H1 (cell line): ENCODE measurements around the gene SORBS1. TPM values are rescaled to one million over a fixed set of nuclear protein-coding genes. Genes with fewer than 3 reads are reported as not detected.

Experiments used
- CTCF ChIA-PET: fragments of 300-600 bp; sonication (Branson Sonifier 250); formaldehyde crosslinking; loops from one replicate; lab custom pipeline; 2021; ENCODE audit not compliant: partially characterized antibody; lab: Charles Lee
- POLR2A ChIA-PET: fragments of 300-600 bp; sonication (Branson Sonifier 250); formaldehyde crosslinking; loops from one replicate; lab custom pipeline; 2021; ENCODE audit warnings: inconsistent platforms; ENCODE audit not compliant: partially characterized antibody; lab: Charles Lee
- DNase-seq, 2 experiments: peaks; one replicate each; pipeline versions ENCODE4 v3.0.0 to v3.0.0-alpha.2; 2010 to 2022; ENCODE audit warnings: low spot score in 2 of 2, low read depth in 1 of 2, mixed read lengths in 1 of 2
- FAIRE-seq: peaks from 2 replicates; lab custom pipeline; 2011; peaks lifted over from hg19 to GRCh38; lab: Jason Lieb, UNC
- H2AFZ ChIP-seq: 2 replicates; pipeline ENCODE4 v1.8.1; 2012; ENCODE audit warnings: low read length, inconsistent platforms
- H2AK5ac ChIP-seq: 2 replicates; pipeline ENCODE4 v1.6.1; 2013; ENCODE audit warnings: low read depth, low read length
- H2BK120ac ChIP-seq: replicated peaks from 2 replicates; pipeline ENCODE3; 2013; ENCODE audit warnings: low read depth, low read length, inconsistent platforms
- H2BK12ac ChIP-seq: 2 replicates; pipeline ENCODE4 v1.6.1; 2013; ENCODE audit warnings: low read depth, low read length
- H2BK15ac ChIP-seq: 2 replicates; pipeline ENCODE4 v1.6.1; 2013; ENCODE audit warnings: low read length
- H2BK20ac ChIP-seq: 2 replicates; pipeline ENCODE4 v1.6.1; 2013; ENCODE audit warnings: low read length
- H2BK5ac ChIP-seq: 2 replicates; pipeline ENCODE4 v1.6.1; 2013; ENCODE audit warnings: low read depth, low read length
- H3K14ac ChIP-seq: 2 replicates; pipeline ENCODE4 v1.6.1; 2013; ENCODE audit warnings: inconsistent platforms; ENCODE audit not compliant: insufficient read length
- H3K18ac ChIP-seq: 2 replicates; pipeline ENCODE4 v1.6.1; 2013; ENCODE audit warnings: low read length; ENCODE audit errors: extremely low read depth
- H3K23ac ChIP-seq: 2 replicates; pipeline ENCODE4 v1.6.1; 2013; ENCODE audit warnings: inconsistent platforms; ENCODE audit not compliant: insufficient read length
- H3K23me2 ChIP-seq: 2 replicates; pipeline ENCODE4 v1.6.1; 2013; ENCODE audit warnings: low read depth, low read length
- H3K27ac ChIP-seq: 2 replicates; pipeline ENCODE4 v1.6.1; 2011; ENCODE audit warnings: low read depth, low read length, inconsistent platforms
- H3K27me3 ChIP-seq, 4 experiments: replicated peaks in 1 of 4; 1 replicate in 1 of 4; 2 replicates in 3 of 4; pipeline versions ENCODE4 v1.6.1 to v1.8.1; 2011 to 2013; ENCODE audit warnings: low read length in 3 of 4, mild to moderate bottlenecking in 3 of 4, inconsistent platforms in 2 of 4, mixed read lengths in 2 of 4, moderate library complexity in 1 of 4; ENCODE audit not compliant: control insufficient read depth in 3 of 4, insufficient read depth in 3 of 4; ENCODE audit errors: extremely low read depth in 1 of 4
- H3K36me3 ChIP-seq, 4 experiments: 2 replicates each; pipeline versions ENCODE4 v1.6.1 to v1.8.1; 2011 to 2013; ENCODE audit warnings: mild to moderate bottlenecking in 4 of 4, low read length in 3 of 4, moderate library complexity in 2 of 4, control low read depth in 1 of 4, inconsistent platforms in 1 of 4; ENCODE audit not compliant: insufficient read depth in 4 of 4, control insufficient read depth in 2 of 4
- H3K4ac ChIP-seq: replicated peaks from 2 replicates; pipeline ENCODE3; 2013; ENCODE audit warnings: low read length, low read depth, mixed read lengths, inconsistent platforms; ENCODE audit not compliant: insufficient read length
- H3K4me1 ChIP-seq, 4 experiments: replicated peaks in 1 of 4; 1 replicate in 1 of 4; 2 replicates in 3 of 4; pipeline versions ENCODE4 v1.6.1 to v1.8.1; 2011 to 2013; ENCODE audit warnings: low read length in 3 of 4, inconsistent platforms in 2 of 4, mixed read lengths in 1 of 4; ENCODE audit not compliant: insufficient read depth in 4 of 4, control insufficient read depth in 3 of 4
- H3K4me2 ChIP-seq, 2 experiments: 2 replicates each; pipeline versions ENCODE4 v1.6.1 to v1.8.1; 2011 to 2013; ENCODE audit warnings: low read depth in 2 of 2, low read length in 2 of 2, control low read depth in 1 of 2, inconsistent platforms in 1 of 2, mild to moderate bottlenecking in 1 of 2; ENCODE audit not compliant: insufficient read depth in 1 of 2
- H3K4me3 ChIP-seq, 4 experiments: fragments of 200-600, 300-600 bp in 1 of 4; sonication (generic), shearing (Covaris generic), sonication (Bioruptor Twin) in 1 of 4; 2 replicates each; pipeline versions ENCODE4 v1.5.1 to v1.8.1; 2011 to 2016; ENCODE audit warnings: low read length in 4 of 4, low read depth in 3 of 4, control low read depth in 2 of 4, inconsistent platforms in 2 of 4, mild to moderate bottlenecking in 2 of 4, mixed read lengths in 1 of 4, moderate library complexity in 1 of 4; ENCODE audit not compliant: insufficient read depth in 2 of 4; ENCODE audit errors: extremely low read depth in 1 of 4
- H3K56ac ChIP-seq: replicated peaks from 2 replicates; pipeline ENCODE3; 2013; ENCODE audit warnings: low read depth, mild to moderate bottlenecking, mixed read lengths, low read length, inconsistent platforms; ENCODE audit not compliant: insufficient read length
- H3K79me1 ChIP-seq: 2 replicates; pipeline ENCODE4 v1.6.1; 2013; ENCODE audit warnings: low read depth, low read length, control low read depth
- H3K79me2 ChIP-seq, 2 experiments: 2 replicates each; pipeline versions ENCODE4 v1.6.1 to v1.8.1; 2012 to 2013; ENCODE audit warnings: low read length in 2 of 2, mild to moderate bottlenecking in 2 of 2, inconsistent platforms in 1 of 2; ENCODE audit not compliant: insufficient read depth in 2 of 2, control insufficient read depth in 1 of 2
- H3K9ac ChIP-seq, 4 experiments: replicated peaks in 1 of 4; 1 replicate in 1 of 4; 2 replicates in 3 of 4; pipeline versions ENCODE4 v1.6.1 to v1.8.1; 2011 to 2013; ENCODE audit warnings: low read depth in 3 of 4, low read length in 3 of 4, control low read depth in 2 of 4, mild to moderate bottlenecking in 2 of 4, moderate library complexity in 2 of 4, inconsistent platforms in 1 of 4; ENCODE audit errors: extremely low read depth in 1 of 4
- H3K9me3 ChIP-seq, 2 experiments: 2 replicates each; pipeline versions ENCODE4 v1.6.1 to v1.8.1; 2012 to 2013; ENCODE audit warnings: mild to moderate bottlenecking in 2 of 2, moderate library complexity in 2 of 2, control low read depth in 1 of 2, inconsistent platforms in 1 of 2, low read depth in 1 of 2, low read length in 1 of 2, mixed read lengths in 1 of 2; ENCODE audit not compliant: insufficient read depth in 2 of 2
- H4K20me1 ChIP-seq, 2 experiments: replicated peaks in 1 of 2; 2 replicates each; pipeline versions ENCODE3 to v1.8.1; 2011 to 2013; ENCODE audit warnings: inconsistent platforms in 2 of 2, low read length in 2 of 2, mild to moderate bottlenecking in 1 of 2; ENCODE audit not compliant: insufficient read depth in 2 of 2, control insufficient read depth in 1 of 2
- H4K5ac ChIP-seq: 2 replicates; pipeline ENCODE4 v1.6.1; 2013; ENCODE audit warnings: low read length, low read depth, mixed read lengths, inconsistent platforms; ENCODE audit not compliant: insufficient read length
- H4K8ac ChIP-seq: 2 replicates; pipeline ENCODE4 v1.8.0; 2013; ENCODE audit warnings: mild to moderate bottlenecking, moderate library complexity, low read length, inconsistent platforms; ENCODE audit not compliant: insufficient read depth; ENCODE audit errors: extremely low read depth
- H4K91ac ChIP-seq: replicated peaks from 2 replicates; pipeline ENCODE3; 2013; ENCODE audit warnings: low read length, mixed read lengths, inconsistent platforms; ENCODE audit not compliant: insufficient read length
- FOSL1 ChIP-seq: IDR thresholded peaks from 2 replicates; pipeline ENCODE4 v1.6.1; 2011; ENCODE audit warnings: mild to moderate bottlenecking, low read depth, low read length, moderate library complexity; ENCODE audit not compliant: insufficient read depth
- SP1 ChIP-seq: IDR thresholded peaks from 2 replicates; pipeline ENCODE4 v1.6.1; 2011; ENCODE audit warnings: low read depth, low read length
- WGBS, 2 experiments: shearing (Covaris generic) in 1 of 2; methylation state at CpG; one replicate each; pipeline versions ENCODE4 v1.1.6 to v1.1.7; 2013 to 2015; ENCODE audit warnings: low lambda C conversion rate in 2 of 2, mixed read lengths in 2 of 2, inconsistent platforms in 1 of 2, low coverage in 1 of 2, missing lambda C conversion rate in 1 of 2; ENCODE audit not compliant: insufficient replicate concordance in 2 of 2, insufficient coverage in 1 of 2, insufficient read length in 1 of 2; ENCODE audit errors: extremely low coverage in 1 of 2, missing lambda C conversion rate in 1 of 2; 5-methylcytosine and 5-hydroxymethylcytosine counted together
- polyA plus RNA-seq, 7 experiments: library from polyadenylated mRNA; depleted of rRNA in 3 of 7; stranded (reverse) in 5 of 7; unstranded in 2 of 7; fragments of >200 nt in 5 of 7; fragments of 200-250 nt in 2 of 7; gene quantifications; 1 replicate in 5 of 7; 2 replicates in 1 of 7; 4 replicates in 1 of 7; pipeline versions ENCODE4 v1.2.1 to v1.2.3, GENCODE V29; 2011 to 2013; ENCODE audit warnings: missing spikeins in 2 of 7, mixed read lengths in 2 of 7
- total RNA-seq: library from RNA; stranded (reverse); fragmentation: NEBNext Ultra II Directional; extraction: Animal tissue kit (Norgen Biotek cat#: 25700); gene quantifications from 2 replicates; pipeline ENCODE4 v1.2.1, GENCODE V29; 2021

The SORBS1 gene
- total and polyA plus RNA-seq, 2 of the 8 experiments (the other 6 are each of a cell fraction or from before 2014, with no cell fraction given) = 16.0 to 35.0 TPM

DNA sequence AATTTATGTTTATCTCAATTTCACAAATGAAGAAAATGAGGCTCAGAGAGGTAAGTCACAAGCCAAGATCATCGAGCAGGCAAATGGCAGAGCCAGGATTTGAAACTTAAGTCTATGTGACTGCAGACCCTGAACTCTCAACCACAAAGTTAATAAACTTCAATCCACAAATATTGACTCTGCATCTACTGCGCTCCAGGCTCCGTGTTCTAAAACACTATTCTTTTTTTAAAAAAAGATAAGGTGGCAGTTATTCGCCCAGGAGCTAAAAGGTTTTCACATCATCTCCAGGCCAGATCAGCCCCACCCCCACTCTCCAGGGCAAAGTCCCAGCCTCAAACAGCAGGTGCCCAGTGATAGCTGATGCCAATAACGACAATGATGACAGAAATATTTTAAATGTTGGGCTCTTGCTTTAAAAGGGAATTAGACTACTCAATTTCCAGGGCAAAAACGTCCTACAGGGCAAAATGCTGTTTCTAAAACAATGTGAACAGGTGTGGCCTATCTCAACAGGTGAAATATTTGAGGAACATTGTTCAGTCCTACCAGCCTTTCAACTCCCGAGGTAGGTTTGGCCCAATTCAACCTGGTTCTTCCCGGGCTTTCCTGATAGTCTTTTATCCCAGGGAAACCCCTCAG, 85.2 kb downstream of the SORBS1 start:
- no peak overlapping the region for H2BK20ac ChIP-seq
- H3K4ac ChIP-seq = no peak overlapping the region
- DNase-seq = no peak
- H3K23me2 ChIP-seq = no peaks in the 10 kb centered on the region
- H3K9me3 ChIP-seq = no peaks in the 10 kb centered on the region
- no peak overlapping the region for H2BK15ac ChIP-seq
- peaks cover 13 to 33% (median 24%) of the 10 kb centered on the region in 4 experiments for H3K4me1 ChIP-seq
- H2AFZ ChIP-seq = no peak overlapping the region
- ChIA-PET CTCF (interaction anchor here (1.2 to 7.6 kb wide), 4 partner anchors 29 to 102 kb away, joined by 5 to 61 read pairs (median 12); no protein-coding TSS in a partner anchor), POLR2A (interaction anchor here (0.6 to 1.4 kb wide), 2 partner anchors 10 to 22 kb away, joined by 3 to 4 read pairs; no protein-coding TSS in a partner anchor)
- WGBS, 2 experiments = 57% methylated on average over 8 of the region's 8 CpGs; no CpG with 5 or more reads in 1 of the 2 experiments
- peak overlapping the region; percentile 40; the same call in 1 of the 2 replicates for H3K27ac ChIP-seq
- peak overlapping the region; percentile 5; the same call in 1 of the 2 replicates for H2BK12ac ChIP-seq
- H3K27me3 ChIP-seq = no peaks in the 10 kb centered on the region
- H3K23ac ChIP-seq = no peak overlapping the region
- H3K36me3 ChIP-seq = no peaks in the 10 kb centered on the region
- H3K79me1 ChIP-seq = no peaks in the 10 kb centered on the region
- H3K18ac ChIP-seq = peak overlapping the region; percentile 40; the same call in 1 of the 2 replicates
- no peak overlapping the region for H4K8ac ChIP-seq
- FAIRE-seq = peak; percentile 7
- H3K4me2 ChIP-seq = peak overlapping the region; percentile 34 to 62
- H3K9ac ChIP-seq = no peak overlapping the region
- no peak overlapping the region; the same call in 1 of the 2 replicates for H2AK5ac ChIP-seq
- TF ChIP-seq SP1 = 0 out of 2 replicates have a peak, but pooled peaks have one; percentile 3
- no peak for TF ChIP-seq FOSL1
- no peak overlapping the region for H2BK5ac ChIP-seq
- peaks cover 0 to 24% of the 10 kb centered on the region in 2 experiments; a peak in 2 of 4 replicates for H3K79me2 ChIP-seq
- H2BK120ac ChIP-seq = no peak overlapping the region
- no peak overlapping the region for H3K14ac ChIP-seq
- H3K4me3 ChIP-seq = no peak overlapping the region
- H4K20me1 ChIP-seq = no peaks in the 10 kb centered on the region
- no peak overlapping the region for H3K56ac ChIP-seq
- H4K91ac ChIP-seq = no peak overlapping the region
- peak overlapping the region; percentile 19 for H4K5ac ChIP-seq
